Heart left ventricle (tissue), 13 donors: ENCODE measurements around the gene ZNF750.

ENCODE experiments used
- POLR2A ChIP-seq, 2 donors: fragments of 450-650 bp; IDR thresholded peaks; one replicate each; pipeline ENCODE4 v1.6.1; 2017; ENCODE audit warnings: antibody characterized with exemption in 2 of 2, mild to moderate bottlenecking in 2 of 2, moderate library complexity in 2 of 2
- TF ChIP-seq, protein P1 (sequence below), 12 donors: fragments of 200-600 bp; sonication (generic) in 4 of 12; IDR thresholded peaks; one replicate each; pipeline versions ENCODE4 v1.5.0 to v1.8.0; 2018 to 2022; ENCODE audit warnings: antibody characterized with exemption in 12 of 12, mild to moderate bottlenecking in 5 of 12
- donor health status: ischemic (EF 13 %, LVEDD 7.1; RV severe dilation, severe dysfunction).
- donor health status: DM: no; HTN: yes; CAD: no.
- donor health status: DM: no; HTN: no; CAD: no.
- donor health status: ischemic (EF 25% LVEDD 6.9; RV normal size, moderate dysfunction).
- donor health status: ischemic (EF 25% LVEDD 5.7; RV mildly dilated, moderate dysfunction).
- donor health status: ischemic (EF 35%, LVEDD 5.7; RV mildly dilated, moderate dysfunction).
- donor health status: nonischemic (EF 11% LVEDD 7.7; RV severe dilation, severe dysfunction).
- donor health status: DM: yes; HTN: yes; CAD: no.
- donor health status: PGD.
- donor health status: ischemic (EF 29% LVEDD 5.4; RV normal size, mild dysfunction).
- donor health status: nonischemic (EF 23%, LVEDD 6.1; RV moderate dilation, normal function).

DNA sequence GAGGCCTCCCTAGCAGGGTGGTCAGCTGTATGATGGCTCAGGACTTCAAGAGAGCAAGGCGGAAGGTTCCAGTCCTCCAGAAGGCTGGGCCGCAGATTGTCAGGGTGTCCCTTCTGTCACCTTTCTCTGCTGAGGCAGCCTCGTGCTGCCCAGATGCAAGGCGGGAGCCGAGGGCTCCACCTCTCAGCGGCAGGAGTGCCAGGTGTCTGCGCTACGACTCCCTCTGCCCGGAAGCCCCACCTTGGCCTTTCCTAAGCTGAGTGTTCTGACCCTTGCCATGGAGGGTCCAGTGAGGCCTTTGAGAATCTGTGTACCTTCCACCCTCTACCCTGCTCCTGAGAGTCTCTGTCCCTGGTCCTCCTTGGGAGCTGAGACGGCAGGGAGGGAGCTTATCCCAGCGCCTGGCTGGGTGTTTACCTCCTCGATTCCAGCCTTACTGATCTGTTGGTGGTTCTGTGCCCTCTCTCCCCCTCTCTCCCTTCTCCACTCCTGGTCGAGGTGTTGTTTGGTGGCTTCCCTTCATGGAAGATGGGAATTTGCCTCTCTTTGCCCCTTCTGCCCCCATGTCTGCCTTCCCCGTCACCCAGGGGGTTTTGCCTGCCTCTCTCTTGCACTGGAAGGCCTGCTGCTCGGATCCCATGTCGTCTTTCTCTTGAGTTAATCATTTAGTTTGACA lies 2.2 kb upstream of the ZNF750 start:
- no peak for TF ChIP-seq POLR2A (IDR thresholded peaks at IDR 0.05)
- TF ChIP-seq, protein P1, sequence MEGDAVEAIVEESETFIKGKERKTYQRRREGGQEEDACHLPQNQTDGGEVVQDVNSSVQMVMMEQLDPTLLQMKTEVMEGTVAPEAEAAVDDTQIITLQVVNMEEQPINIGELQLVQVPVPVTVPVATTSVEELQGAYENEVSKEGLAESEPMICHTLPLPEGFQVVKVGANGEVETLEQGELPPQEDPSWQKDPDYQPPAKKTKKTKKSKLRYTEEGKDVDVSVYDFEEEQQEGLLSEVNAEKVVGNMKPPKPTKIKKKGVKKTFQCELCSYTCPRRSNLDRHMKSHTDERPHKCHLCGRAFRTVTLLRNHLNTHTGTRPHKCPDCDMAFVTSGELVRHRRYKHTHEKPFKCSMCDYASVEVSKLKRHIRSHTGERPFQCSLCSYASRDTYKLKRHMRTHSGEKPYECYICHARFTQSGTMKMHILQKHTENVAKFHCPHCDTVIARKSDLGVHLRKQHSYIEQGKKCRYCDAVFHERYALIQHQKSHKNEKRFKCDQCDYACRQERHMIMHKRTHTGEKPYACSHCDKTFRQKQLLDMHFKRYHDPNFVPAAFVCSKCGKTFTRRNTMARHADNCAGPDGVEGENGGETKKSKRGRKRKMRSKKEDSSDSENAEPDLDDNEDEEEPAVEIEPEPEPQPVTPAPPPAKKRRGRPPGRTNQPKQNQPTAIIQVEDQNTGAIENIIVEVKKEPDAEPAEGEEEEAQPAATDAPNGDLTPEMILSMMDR (IDR thresholded peaks at IDR 0.05), result no peak
